ENCODE results near the gene ALOX15B.

Gene ALOX15B

GRCh38 chr17:8039611-8040168 is 831 bp downstream of the ALOX15B start:
- DNase-seq (ENCODE audit: low read depth in 3 of 3, low spot score in 1 of 3), result no peak

- DNase-seq (ENCODE audit: low read depth in 3 of 3, low spot score in 1 of 3), result no peak
Observed at GRCh38 chr17:8041249-8041928, 2.5 kb downstream of the ALOX15B start.

- no peak for DNase-seq (ENCODE audit: low read depth in 3 of 3, low spot score in 1 of 3)
Observed at GRCh38 chr17:8041979-8042378, 3.1 kb downstream of the ALOX15B start.

GRCh38 chr17:8044819-8045810 is 6.3 kb downstream of the ALOX15B start:
- no peak for DNase-seq (ENCODE audit: low read depth in 3 of 3, low spot score in 1 of 3)

GRCh38 chr17:8046306-8046928 is 7.6 kb downstream of the ALOX15B start:
- no peak for DNase-seq (ENCODE audit: low read depth in 3 of 3, low spot score in 1 of 3)

- no peak for DNase-seq (ENCODE audit: low read depth in 3 of 3, low spot score in 1 of 3)
Observed at GRCh38 chr17:8046929-8047768, 8.3 kb downstream of the ALOX15B start.

- no peak for DNase-seq (ENCODE audit: low read depth in 3 of 3, low spot score in 1 of 3)
Observed at GRCh38 chr17:8047769-8048110, 8.9 kb downstream of the ALOX15B start.

- no peak for DNase-seq (ENCODE audit: low read depth in 3 of 3, low spot score in 1 of 3)
Observed at GRCh38 chr17:8048236-8048635, 9.4 kb downstream of the ALOX15B start.

GRCh38 chr17:8048736-8049135 is 9.9 kb downstream of the ALOX15B start:
- no peak for DNase-seq (ENCODE audit: low read depth in 3 of 3, low spot score in 1 of 3)

- no peak for DNase-seq (ENCODE audit: low read depth in 3 of 3, low spot score in 1 of 3)
Observed at GRCh38 chr17:8051831-8052230, 13.0 kb downstream of the ALOX15B start.

GRCh38 chr17:8052256-8053252 is 13.7 kb downstream of the ALOX15B start:
- DNase-seq (ENCODE audit: low read depth in 3 of 3, low spot score in 1 of 3), result no peak

GRCh38 chr17:8053600-8053999 is 14.7 kb downstream of the ALOX15B start:
- no peak for DNase-seq (ENCODE audit: low read depth in 3 of 3, low spot score in 1 of 3)

- no peak for DNase-seq (ENCODE audit: low read depth in 3 of 3, low spot score in 1 of 3)
Observed at GRCh38 chr17:8055851-8056231, 17.0 kb downstream of the ALOX15B start.

GRCh38 chr17:8056232-8056975 is 17.5 kb downstream of the ALOX15B start:
- DNase-seq (ENCODE audit: low read depth in 3 of 3, low spot score in 1 of 3), result no peak

- DNase-seq (ENCODE audit: low read depth in 3 of 3, low spot score in 1 of 3), result no peak
Observed at GRCh38 chr17:8056976-8057625, 18.2 kb downstream of the ALOX15B start.

GRCh38 chr17:8057691-8058114 is 18.8 kb downstream of the ALOX15B start:
- peak in 1 of 3 donors; percentile 25 for DNase-seq (ENCODE audit: low read depth in 3 of 3, low spot score in 1 of 3)

GRCh38 chr17:8059131-8059530 is 20.3 kb downstream of the ALOX15B start:
- DNase-seq (ENCODE audit: low read depth in 3 of 3, low spot score in 1 of 3), result no peak

- DNase-seq (ENCODE audit: low read depth in 3 of 3, low spot score in 1 of 3), result peak in 2 of 3 donors; percentile 19 to 27
Observed at GRCh38 chr17:8060274-8060673, 21.4 kb downstream of the ALOX15B start.

All from stimulated activated CD4-positive, alpha-beta T cell treated with anti-CD3 and anti-CD28 coated beads, TNF-alpha, amount 100 ng/mL, for 1 hour (primary cell).